NB4 (cell line): ENCODE measurements around the gene EBF3.

ENCODE experiments used
- CTCF ChIP-seq: IDR thresholded peaks from one replicate; pipeline ENCODE4 v1.5.1; 2012; ENCODE audit warnings: low read depth, low read length
- MAX ChIP-seq: IDR thresholded peaks from 2 replicates; pipeline ENCODE4 v1.6.1; 2011; ENCODE audit warnings: low read depth, low read length
- POLR2A ChIP-seq: IDR thresholded peaks from 2 replicates; pipeline ENCODE4 v1.6.1; 2011; ENCODE audit warnings: mild to moderate bottlenecking; ENCODE audit not compliant: insufficient read length; ENCODE audit errors: extremely low read depth

GRCh38 chr10:129954492-129955315, 9.4 kb downstream of the EBF3 start:
- no peak for TF ChIP-seq CTCF
- no peak for TF ChIP-seq POLR2A
- no peak for TF ChIP-seq MAX
